ENCODE data around the gene ELOVL6.

DNA sequence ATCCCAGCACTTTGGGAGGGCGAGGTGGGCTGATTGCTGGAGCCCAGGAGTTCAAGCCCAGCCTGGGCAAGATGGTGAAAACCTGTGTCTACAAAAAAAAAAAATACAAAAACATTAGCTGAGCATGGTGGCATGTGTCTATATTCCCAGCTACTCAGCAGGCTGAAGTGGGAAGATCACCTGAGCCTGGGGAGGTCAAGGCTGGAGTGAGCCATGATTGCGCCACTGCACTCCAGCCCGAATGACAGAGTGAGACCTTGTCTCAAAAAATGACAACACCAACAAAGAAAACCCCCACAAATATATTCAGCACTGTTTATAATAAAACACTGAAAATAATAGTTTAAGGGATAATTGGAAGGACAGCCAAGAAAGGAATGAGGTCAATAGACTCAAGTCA, 3.6 kb upstream of the ELOVL6 start:
- TF ChIP-seq, protein P1, sequence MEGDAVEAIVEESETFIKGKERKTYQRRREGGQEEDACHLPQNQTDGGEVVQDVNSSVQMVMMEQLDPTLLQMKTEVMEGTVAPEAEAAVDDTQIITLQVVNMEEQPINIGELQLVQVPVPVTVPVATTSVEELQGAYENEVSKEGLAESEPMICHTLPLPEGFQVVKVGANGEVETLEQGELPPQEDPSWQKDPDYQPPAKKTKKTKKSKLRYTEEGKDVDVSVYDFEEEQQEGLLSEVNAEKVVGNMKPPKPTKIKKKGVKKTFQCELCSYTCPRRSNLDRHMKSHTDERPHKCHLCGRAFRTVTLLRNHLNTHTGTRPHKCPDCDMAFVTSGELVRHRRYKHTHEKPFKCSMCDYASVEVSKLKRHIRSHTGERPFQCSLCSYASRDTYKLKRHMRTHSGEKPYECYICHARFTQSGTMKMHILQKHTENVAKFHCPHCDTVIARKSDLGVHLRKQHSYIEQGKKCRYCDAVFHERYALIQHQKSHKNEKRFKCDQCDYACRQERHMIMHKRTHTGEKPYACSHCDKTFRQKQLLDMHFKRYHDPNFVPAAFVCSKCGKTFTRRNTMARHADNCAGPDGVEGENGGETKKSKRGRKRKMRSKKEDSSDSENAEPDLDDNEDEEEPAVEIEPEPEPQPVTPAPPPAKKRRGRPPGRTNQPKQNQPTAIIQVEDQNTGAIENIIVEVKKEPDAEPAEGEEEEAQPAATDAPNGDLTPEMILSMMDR (IDR thresholded peaks at IDR 0.05) = no peak
- no peak for TF ChIP-seq POLR2A (IDR thresholded peaks at IDR 0.05)
- TF ChIP-seq EP300 (IDR thresholded peaks at IDR 0.05) = no peak
